Measurements from ENCODE around the gene DNAH10.

GRCh38 chr12:123916729-123917128, 154.6 kb downstream of the DNAH10 start:
- no peak for TF ChIP-seq POLR2A (IDR thresholded peaks at IDR 0.05)
- TF ChIP-seq, protein P1, sequence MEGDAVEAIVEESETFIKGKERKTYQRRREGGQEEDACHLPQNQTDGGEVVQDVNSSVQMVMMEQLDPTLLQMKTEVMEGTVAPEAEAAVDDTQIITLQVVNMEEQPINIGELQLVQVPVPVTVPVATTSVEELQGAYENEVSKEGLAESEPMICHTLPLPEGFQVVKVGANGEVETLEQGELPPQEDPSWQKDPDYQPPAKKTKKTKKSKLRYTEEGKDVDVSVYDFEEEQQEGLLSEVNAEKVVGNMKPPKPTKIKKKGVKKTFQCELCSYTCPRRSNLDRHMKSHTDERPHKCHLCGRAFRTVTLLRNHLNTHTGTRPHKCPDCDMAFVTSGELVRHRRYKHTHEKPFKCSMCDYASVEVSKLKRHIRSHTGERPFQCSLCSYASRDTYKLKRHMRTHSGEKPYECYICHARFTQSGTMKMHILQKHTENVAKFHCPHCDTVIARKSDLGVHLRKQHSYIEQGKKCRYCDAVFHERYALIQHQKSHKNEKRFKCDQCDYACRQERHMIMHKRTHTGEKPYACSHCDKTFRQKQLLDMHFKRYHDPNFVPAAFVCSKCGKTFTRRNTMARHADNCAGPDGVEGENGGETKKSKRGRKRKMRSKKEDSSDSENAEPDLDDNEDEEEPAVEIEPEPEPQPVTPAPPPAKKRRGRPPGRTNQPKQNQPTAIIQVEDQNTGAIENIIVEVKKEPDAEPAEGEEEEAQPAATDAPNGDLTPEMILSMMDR (IDR thresholded peaks at IDR 0.05 in 4 of 5, conservative IDR thresholded peaks at IDR 0.05 in 1 of 5), result no peak
